Right atrium auricular region (tissue), 2 donors: Measurements from ENCODE around the gene PTTG1IP2. TPM values are rescaled to one million over a fixed set of nuclear protein-coding genes. Genes with fewer than 3 reads are reported as not detected.

ENCODE experiments used
- DNase-seq: peaks from one replicate; pipeline ENCODE4 v3.0.0-alpha.2; 2019; ENCODE audit warnings: low spot score
- H3K27ac ChIP-seq, 2 donors: fragments of 200-600 bp; sonication (generic); 1 replicate in 1 of 2; 2 replicates in 1 of 2; pipeline ENCODE4 v1.5.1; 2016 to 2019
- H3K27me3 ChIP-seq, 2 donors: fragments of 200-600 bp; sonication (generic); one replicate each; pipeline versions ENCODE4 v1.5.1 to v1.6.0; 2017 to 2019
- H3K36me3 ChIP-seq: fragments of 200-600 bp; sonication (generic); one replicate; pipeline ENCODE4 v1.5.1; 2016
- H3K4me1 ChIP-seq, 2 donors: fragments of 200-600 bp; sonication (generic); one replicate each; pipeline versions ENCODE4 v1.5.1 to v1.6.0; 2017 to 2019
- H3K4me3 ChIP-seq, 2 donors: fragments of 200-600 bp; sonication (generic); 1 replicate in 1 of 2; 2 replicates in 1 of 2; pipeline ENCODE4 v1.5.1; 2017 to 2019; ENCODE audit warnings: mild to moderate bottlenecking in 1 of 2, moderate library complexity in 1 of 2
- H3K9me3 ChIP-seq, 2 donors: fragments of 200-600 bp; sonication (generic); one replicate each; pipeline ENCODE4 v1.5.1; 2019
- CTCF ChIP-seq, 2 donors: fragments of 200-600 bp; sonication (generic); IDR thresholded peaks; one replicate each; pipeline ENCODE4 v1.5.1; 2019; ENCODE audit warnings: antibody characterized with exemption in 2 of 2
- total RNA-seq, 2 donors: library from RNA; depleted of rRNA; stranded (reverse); fragments of >200 nt; gene quantifications; one replicate each; pipeline ENCODE4 v1.1.0, GENCODE V29; 2016

The PTTG1IP2 gene
- not detected for total RNA-seq

- no peak for DNase-seq
- Histone ChIP-seq H3K4me3 (no peak within 1 kb of the TSS), H3K27ac (no peak within 1 kb of the TSS), H3K4me1 (no peaks in the 10 kb centered on the region), H3K36me3 (no peaks in the 10 kb centered on the region), H3K9me3 (no peaks in the 10 kb centered on the region), H3K27me3 (no peaks in the 10 kb centered on the region)
- no peak for TF ChIP-seq CTCF (IDR thresholded peaks at IDR 0.05)
Measured at GRCh38 chr7:90469554-90469953, at the start of gene PTTG1IP2. Gene PTTG1IP2 (plus strand): TSS chr7:90469639. CDS start chr7:90469787, 148 bp downstream.

GRCh38 chr7:90421651-90422050 lies 47.8 kb upstream of the PTTG1IP2 start:
- TF ChIP-seq CTCF (IDR thresholded peaks at IDR 0.05), result no peak
- DNase-seq, result no peak
- Histone ChIP-seq H3K27me3 (no peaks in the 10 kb centered on the region), H3K36me3 (no peaks in the 10 kb centered on the region), H3K9me3 (no peaks in the 10 kb centered on the region), H3K27ac (peak overlapping the region; percentile 4 to 13), H3K4me3 (no peak overlapping the region), H3K4me1 (peaks cover 0 to 9% of the 10 kb centered on the region in 2 donors)

- H3K4me3 ChIP-seq, result no peak overlapping the region
- H3K27me3 ChIP-seq, result no peaks in the 10 kb centered on the region
- no peaks in the 10 kb centered on the region for H3K9me3 ChIP-seq
- H3K27ac ChIP-seq, result no peak overlapping the region
- H3K4me1 ChIP-seq, result peaks cover 0 to 9% of the 10 kb centered on the region in 2 donors
- DNase-seq, result no peak
- TF ChIP-seq CTCF (IDR thresholded peaks at IDR 0.05), result no peak
- no peaks in the 10 kb centered on the region for H3K36me3 ChIP-seq
Measured at GRCh38 chr7:90424720-90425119, 44.7 kb upstream of the PTTG1IP2 start.

GRCh38 chr7:90425376-90425775 lies 44.1 kb upstream of the PTTG1IP2 start:
- no peak for TF ChIP-seq CTCF (IDR thresholded peaks at IDR 0.05)
- Histone ChIP-seq H3K36me3 (no peaks in the 10 kb centered on the region), H3K4me3 (no peak overlapping the region), H3K4me1 (peaks cover 0 to 9% of the 10 kb centered on the region in 2 donors), H3K27me3 (no peaks in the 10 kb centered on the region), H3K9me3 (no peaks in the 10 kb centered on the region), H3K27ac (no peak overlapping the region)
- DNase-seq, result no peak

GRCh38 chr7:90430614-90431460 lies 38.6 kb upstream of the PTTG1IP2 start:
- Histone ChIP-seq H3K9me3 (no peaks in the 10 kb centered on the region), H3K27ac (no peak overlapping the region), H3K27me3 (no peaks in the 10 kb centered on the region), H3K36me3 (no peaks in the 10 kb centered on the region), H3K4me1 (no peaks in the 10 kb centered on the region), H3K4me3 (no peak overlapping the region)
- DNase-seq, result no peak
- TF ChIP-seq CTCF (IDR thresholded peaks at IDR 0.05), result no peak
